Caco-2 (cell line): Measurements from ENCODE around the gene NEU2. TPM values are rescaled to one million over a fixed set of nuclear protein-coding genes. Genes with fewer than 3 reads are reported as not detected.

Experiments used
- BruUV-seq: library from RNA; stranded (reverse); fragments of 400-500 nt; replicated peaks from 2 replicates; lab custom pipeline; 2021; lab: Mats Ljungman, UMichigan
- CTCF ChIA-PET: fragments of 300-600 bp; sonication (Branson Sonifier 250); formaldehyde crosslinking; loops from one replicate; lab custom pipeline; 2022; ENCODE audit warnings: antibody characterized with exemption; lab: Charles Lee
- POLR2A ChIA-PET: fragments of 300-600 bp; sonication (Branson Sonifier 250); formaldehyde crosslinking; loops from one replicate; lab custom pipeline; 2022; ENCODE audit warnings: antibody characterized with exemption; lab: Charles Lee
- DNase-seq, 2 experiments: peaks; one replicate each; pipeline versions ENCODE4 v3.0.0 to v3.0.0-alpha.2; 2020 to 2022
- H3K27me3 ChIP-seq: replicated peaks from 2 replicates; pipeline ENCODE4 v1.6.0; 2011; ENCODE audit warnings: low read length; ENCODE audit not compliant: control insufficient read depth, insufficient read depth
- H3K36me3 ChIP-seq: 2 replicates; pipeline ENCODE4 v1.5.1; 2011; ENCODE audit warnings: low read length; ENCODE audit not compliant: control insufficient read depth, insufficient read depth
- H3K4me1 ChIP-seq: fragments of 250-450 bp; sonication (Bioruptor Pico); 2 replicates; pipeline ENCODE4 v1.5.1; 2020; ENCODE audit warnings: mild to moderate bottlenecking
- H3K4me3 ChIP-seq: 2 replicates; pipeline ENCODE4 v1.5.1; 2011; ENCODE audit warnings: low read depth, mild to moderate bottlenecking, control low read depth, low read length
- H3K9me3 ChIP-seq: fragments of 250-450 bp; sonication (Bioruptor Pico); 2 replicates; pipeline ENCODE4 v1.5.1; 2020; ENCODE audit warnings: mild to moderate bottlenecking, moderate library complexity
- H3K27ac Mint-ChIP-seq: one replicate; pipeline ENCODE4 v1.8.0; 2022; ENCODE audit warnings: mixed read lengths; ENCODE audit not compliant: unreplicated experiment
- H3K27me3 Mint-ChIP-seq: one replicate; pipeline ENCODE4 v1.8.0; 2022; ENCODE audit warnings: mixed read lengths; ENCODE audit not compliant: insufficient read depth, unreplicated experiment
- H3K36me3 Mint-ChIP-seq: one replicate; pipeline ENCODE4 v1.8.0; 2022; ENCODE audit warnings: mild to moderate bottlenecking, mixed read lengths; ENCODE audit not compliant: insufficient read depth, unreplicated experiment
- H3K4me1 Mint-ChIP-seq: one replicate; pipeline ENCODE4 v1.8.0; 2022; ENCODE audit warnings: low read depth, mixed read lengths; ENCODE audit not compliant: unreplicated experiment
- H3K4me3 Mint-ChIP-seq: one replicate; pipeline ENCODE4 v1.8.0; 2022; ENCODE audit warnings: mild to moderate bottlenecking, moderate library complexity, mixed read lengths; ENCODE audit not compliant: unreplicated experiment
- H3K9me3 Mint-ChIP-seq: one replicate; pipeline ENCODE4 v1.8.0; 2022; ENCODE audit warnings: mixed read lengths; ENCODE audit not compliant: unreplicated experiment
- intact Hi-C: fragments of 100-400 bp; cut with micrococcal nuclease; formaldehyde crosslinking; loops from one replicate; pipeline ENCODE4 v1.10.0; 2022; ENCODE audit not compliant: unreplicated experiment
- total RNA-seq: library from RNA; stranded (reverse); gene quantifications from 2 replicates; pipeline ENCODE4 v1.2.3, GENCODE V29; 2022
- TF ChIP-seq, protein P1 (sequence below), 2 experiments: fragments of 200-600 bp in 1 of 2; IDR thresholded peaks; 1 replicate in 1 of 2; 2 replicates in 1 of 2; pipeline versions ENCODE4 v1.5.1 to v1.8.0; 2011 to 2022; ENCODE audit warnings: antibody characterized with exemption in 1 of 2, control low read depth in 1 of 2, inconsistent platforms in 1 of 2, low read depth in 1 of 2, low read length in 1 of 2, mild to moderate bottlenecking in 1 of 2, moderate library complexity in 1 of 2; ENCODE audit not compliant: insufficient read depth in 1 of 2, severe bottlenecking in 1 of 2, unreplicated experiment in 1 of 2

NEU2 gene
- total RNA-seq, 1 experiment from 2014 or later, result not detected

DNA sequence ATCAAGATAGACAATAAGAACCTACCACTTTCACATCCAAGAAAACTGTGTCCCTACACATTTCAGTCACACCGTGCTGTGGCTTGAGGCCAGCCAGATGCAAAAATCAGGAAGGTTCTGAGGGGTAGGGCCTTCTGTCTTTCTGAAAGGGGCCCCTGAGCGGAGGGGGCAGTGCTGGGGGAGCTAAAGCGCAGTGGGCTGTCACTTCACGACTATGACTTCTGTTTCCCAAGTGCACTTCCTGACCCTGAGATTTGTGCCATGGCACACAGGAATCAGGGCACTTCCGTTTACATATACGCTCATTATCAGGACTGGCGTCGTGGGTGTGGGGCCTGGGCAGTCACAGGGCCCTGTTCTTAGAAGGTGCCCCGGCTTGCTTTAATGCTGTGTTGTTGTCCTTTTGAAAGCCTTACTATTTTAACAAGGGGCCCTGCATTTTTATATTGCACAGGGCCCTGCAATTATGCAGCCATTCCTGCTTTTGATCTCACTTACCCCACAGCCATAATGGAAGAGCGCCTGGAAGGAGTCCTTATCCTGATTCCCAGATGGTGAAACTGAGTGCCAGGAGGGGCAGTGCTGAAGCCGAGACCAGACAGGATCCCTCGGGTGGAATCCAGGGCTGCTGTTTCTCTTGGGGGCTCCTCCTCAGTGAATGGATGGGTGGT, 20.0 kb upstream of the NEU2 start:
- Histone ChIP-seq H3K36me3 (no peaks in the 10 kb centered on the region), H3K4me3 (no peak overlapping the region), H3K9me3 (no peaks in the 10 kb centered on the region), H3K4me1 (no peaks in the 10 kb centered on the region), H3K27me3 (no peaks in the 10 kb centered on the region)
- DNase-seq, result no peak
- Mint-ChIP-seq H3K9me3 (no peaks in the 10 kb centered on the region), H3K36me3 (no peaks in the 10 kb centered on the region), H3K4me3 (no peak overlapping the region), H3K4me1 (no peaks in the 10 kb centered on the region), H3K27ac (no peak overlapping the region), H3K27me3 (no peaks in the 10 kb centered on the region)
- intact Hi-C loops, result no loop called here
- ChIA-PET POLR2A (no interaction called here), CTCF (no interaction called here)
- BruUV-seq, result no TSS peak
- TF ChIP-seq, protein P1, sequence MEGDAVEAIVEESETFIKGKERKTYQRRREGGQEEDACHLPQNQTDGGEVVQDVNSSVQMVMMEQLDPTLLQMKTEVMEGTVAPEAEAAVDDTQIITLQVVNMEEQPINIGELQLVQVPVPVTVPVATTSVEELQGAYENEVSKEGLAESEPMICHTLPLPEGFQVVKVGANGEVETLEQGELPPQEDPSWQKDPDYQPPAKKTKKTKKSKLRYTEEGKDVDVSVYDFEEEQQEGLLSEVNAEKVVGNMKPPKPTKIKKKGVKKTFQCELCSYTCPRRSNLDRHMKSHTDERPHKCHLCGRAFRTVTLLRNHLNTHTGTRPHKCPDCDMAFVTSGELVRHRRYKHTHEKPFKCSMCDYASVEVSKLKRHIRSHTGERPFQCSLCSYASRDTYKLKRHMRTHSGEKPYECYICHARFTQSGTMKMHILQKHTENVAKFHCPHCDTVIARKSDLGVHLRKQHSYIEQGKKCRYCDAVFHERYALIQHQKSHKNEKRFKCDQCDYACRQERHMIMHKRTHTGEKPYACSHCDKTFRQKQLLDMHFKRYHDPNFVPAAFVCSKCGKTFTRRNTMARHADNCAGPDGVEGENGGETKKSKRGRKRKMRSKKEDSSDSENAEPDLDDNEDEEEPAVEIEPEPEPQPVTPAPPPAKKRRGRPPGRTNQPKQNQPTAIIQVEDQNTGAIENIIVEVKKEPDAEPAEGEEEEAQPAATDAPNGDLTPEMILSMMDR (IDR thresholded peaks at IDR 0.05; ENCODE audit: insufficient read depth in 1 of 2, low read depth in 1 of 2, low read length in 1 of 2, severe bottlenecking in 1 of 2, unreplicated experiment in 1 of 2), result no peak

DNA sequence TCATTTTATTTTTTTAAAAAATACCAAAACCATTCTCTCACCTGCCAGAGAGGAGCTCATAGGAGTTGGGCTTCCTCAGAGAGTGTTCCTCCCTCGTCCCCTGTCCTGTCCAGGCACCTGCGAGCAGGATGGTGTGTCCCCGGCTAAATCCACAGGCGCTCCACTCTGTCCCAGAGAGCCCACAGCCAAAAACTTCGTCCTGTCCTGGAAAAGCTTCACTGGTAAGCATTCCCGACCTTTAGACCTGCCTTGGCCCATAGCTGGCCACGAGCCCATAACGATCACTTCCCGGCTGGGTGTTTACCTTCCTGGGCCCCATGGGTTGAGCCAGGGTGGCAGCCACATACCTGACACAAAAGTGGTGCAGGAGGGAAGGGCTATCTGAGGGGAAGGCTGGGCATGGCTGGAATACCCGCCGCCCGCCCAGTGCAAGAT, 19.4 kb upstream of the NEU2 start, which contains the start of gene NGEF:
NGEF (minus strand) TSS at position 230 of the 435 bp plus-strand sequence. CDS start 38,366 bp downstream, outside the sequence.
- DNase-seq, result no peak
- Mint-ChIP-seq H3K4me3 (no peak within 1 kb of the TSS), H3K27ac (no peak within 1 kb of the TSS), H3K27me3 (no peaks in the 10 kb centered on the region), H3K9me3 (no peaks in the 10 kb centered on the region), H3K36me3 (no peaks in the 10 kb centered on the region), H3K4me1 (no peaks in the 10 kb centered on the region)
- ChIA-PET CTCF (no interaction called here), POLR2A (no interaction called here)
- Histone ChIP-seq H3K9me3 (no peaks in the 10 kb centered on the region), H3K36me3 (no peaks in the 10 kb centered on the region), H3K4me1 (no peaks in the 10 kb centered on the region), H3K27me3 (no peaks in the 10 kb centered on the region), H3K4me3 (no peak within 1 kb of the TSS)
- TF ChIP-seq, protein P1 (IDR thresholded peaks at IDR 0.05; ENCODE audit: insufficient read depth in 1 of 2, low read depth in 1 of 2, low read length in 1 of 2, severe bottlenecking in 1 of 2, unreplicated experiment in 1 of 2), result no peak
- intact Hi-C loops, result no loop called here
- no TSS peak for BruUV-seq

- CTCF ChIA-PET, result no interaction called here
- no peak for DNase-seq
- intact Hi-C loops, result no loop called here
- H3K4me3 Mint-ChIP-seq, result no peak overlapping the region
- Histone ChIP-seq H3K4me3 (no peak overlapping the region), H3K9me3 (no peaks in the 10 kb centered on the region), H3K36me3 (no peaks in the 10 kb centered on the region), H3K4me1 (no peaks in the 10 kb centered on the region), H3K27me3 (no peaks in the 10 kb centered on the region)
- no peaks in the 10 kb centered on the region for H3K27me3 Mint-ChIP-seq
- H3K27ac Mint-ChIP-seq, result no peak overlapping the region
- no peaks in the 10 kb centered on the region for H3K4me1 Mint-ChIP-seq
- H3K9me3 Mint-ChIP-seq, result no peaks in the 10 kb centered on the region
- BruUV-seq, result no TSS peak
- no peaks in the 10 kb centered on the region for H3K36me3 Mint-ChIP-seq
- TF ChIP-seq, protein P1 (IDR thresholded peaks at IDR 0.05; ENCODE audit: insufficient read depth in 1 of 2, low read depth in 1 of 2, low read length in 1 of 2, severe bottlenecking in 1 of 2, unreplicated experiment in 1 of 2), result no peak
- POLR2A ChIA-PET, result no interaction called here
Observed at GRCh38 chr2:233013650-233014049, 18.8 kb upstream of the NEU2 start.
